Stimulated activated CD4-positive, alpha-beta T cell treated with anti-CD3 and anti-CD28 coated beads, Interleukin-4, amount 100 ng/mL, for 48 hours (primary cell): ENCODE data around the gene UNC5B.
A peak's percentile ranks its signal among the peaks of the same experiment; 100 is the strongest.
"Not testable (repeated sequence)": the region's sequence is repeated elsewhere in the genome, so short reads cannot be mapped to it uniquely, and the experiment has no call there.

Experiments
- DNase-seq, 2 donors: peaks; one replicate each; pipeline ENCODE4 v3.0.0-alpha.2; 2020; ENCODE audit warnings: low read depth in 2 of 2

Gene UNC5B

GRCh38 chr10:71268247-71268691 is 55.9 kb downstream of the UNC5B start:
- no peak for DNase-seq

- DNase-seq: no peak
These were observed 56.4 kb downstream of the UNC5B start for GRCh38 chr10:71268758-71269157.

DNA sequence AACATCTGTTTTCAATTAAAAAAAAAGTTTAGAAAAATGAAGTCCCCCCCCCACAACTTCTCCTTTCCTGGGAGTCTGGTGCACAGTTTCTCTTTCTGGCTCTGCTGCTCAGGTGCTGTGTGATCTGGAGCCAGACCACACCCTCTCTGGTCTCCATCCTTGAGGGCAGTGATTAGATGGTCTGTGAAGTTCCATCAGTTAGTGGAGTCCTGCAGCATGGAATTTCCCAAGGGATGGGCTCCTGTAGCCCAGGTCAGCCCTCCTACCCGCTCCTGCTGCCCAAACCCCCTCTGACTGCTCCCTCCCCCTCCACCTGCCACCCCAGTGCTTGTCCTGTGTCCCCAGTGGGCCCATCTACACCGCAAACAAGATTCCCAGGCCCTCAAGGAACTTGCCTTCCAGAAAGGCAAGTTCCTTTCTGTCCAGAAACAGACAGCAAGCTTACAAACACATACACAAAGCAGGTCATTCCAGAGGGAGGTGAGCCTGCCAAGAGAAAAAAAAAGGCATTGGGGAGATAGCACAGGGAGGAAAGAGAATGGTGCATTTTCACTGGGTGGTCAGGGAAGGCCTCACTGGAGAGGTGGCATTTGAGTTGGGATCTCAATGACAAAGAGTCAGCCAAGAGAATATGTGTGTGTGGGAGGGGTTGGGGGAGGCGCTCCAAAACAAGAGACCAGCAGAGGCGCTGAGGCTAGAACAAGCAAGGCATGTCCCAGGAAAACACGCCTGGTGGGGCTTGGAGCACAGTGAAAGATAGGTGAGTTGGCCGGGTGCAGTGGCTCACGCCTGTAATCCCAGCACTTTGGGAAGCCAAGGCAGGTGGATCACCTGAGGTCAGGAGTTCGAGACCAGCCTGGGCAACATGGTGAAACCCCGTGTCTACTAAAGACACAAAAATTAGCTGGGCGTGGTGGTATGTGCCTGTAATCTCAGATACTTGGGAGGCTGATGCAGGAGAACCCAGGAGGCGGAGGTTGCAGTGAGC is 57.2 kb downstream of the UNC5B start:
- DNase-seq: no peak

DNA sequence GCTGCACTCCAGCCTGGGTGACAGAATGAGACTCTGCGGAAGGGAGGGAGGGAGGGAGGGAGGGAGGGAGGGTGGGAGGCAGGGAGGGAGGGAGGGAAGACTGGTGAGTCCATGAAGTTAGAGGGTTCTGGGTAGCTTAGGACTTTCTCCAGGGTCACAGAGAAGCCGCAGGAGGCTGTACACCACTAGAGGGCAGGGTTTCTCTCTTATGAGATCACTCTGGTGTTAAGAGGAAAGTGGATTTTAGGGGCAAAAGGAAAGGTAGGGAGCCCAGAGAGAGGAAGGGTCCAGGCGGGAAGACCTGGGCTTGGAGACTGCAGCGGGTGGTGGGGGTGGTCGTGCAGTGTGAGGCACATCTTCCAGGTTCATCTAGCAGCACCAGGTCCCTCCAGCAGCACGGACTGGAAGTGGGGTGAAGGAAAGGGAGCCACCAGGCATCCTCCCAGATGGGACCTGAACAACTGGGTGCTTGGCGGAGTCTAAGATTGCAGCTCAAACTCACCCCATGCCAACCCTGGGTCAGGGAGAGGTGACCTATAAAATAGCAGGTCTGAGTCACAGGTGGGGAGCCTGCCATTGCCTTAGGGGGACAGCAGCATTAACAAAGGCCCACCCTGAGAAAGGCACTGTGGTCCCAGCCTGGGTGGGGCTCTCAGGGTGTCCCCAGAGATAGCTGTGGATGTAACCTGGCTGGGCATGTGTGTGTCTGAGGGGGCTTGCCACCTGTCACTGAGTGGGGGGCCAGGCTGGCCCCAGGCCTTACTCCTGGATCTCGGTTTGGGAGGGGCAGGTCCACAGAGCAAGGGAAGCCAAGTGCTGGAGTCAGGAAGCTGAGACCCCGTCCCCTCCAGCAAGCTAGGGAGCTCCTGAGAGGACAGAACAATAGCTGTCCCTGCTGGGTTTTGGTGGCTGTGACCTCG is 58.2 kb downstream of the UNC5B start:
- peak; percentile 10 to 29 for DNase-seq

GRCh38 chr10:71271662-71272055 is 59.3 kb downstream of the UNC5B start:
- DNase-seq: no peak

GRCh38 chr10:71272056-71272771 is 59.8 kb downstream of the UNC5B start:
- no peak for DNase-seq

DNA sequence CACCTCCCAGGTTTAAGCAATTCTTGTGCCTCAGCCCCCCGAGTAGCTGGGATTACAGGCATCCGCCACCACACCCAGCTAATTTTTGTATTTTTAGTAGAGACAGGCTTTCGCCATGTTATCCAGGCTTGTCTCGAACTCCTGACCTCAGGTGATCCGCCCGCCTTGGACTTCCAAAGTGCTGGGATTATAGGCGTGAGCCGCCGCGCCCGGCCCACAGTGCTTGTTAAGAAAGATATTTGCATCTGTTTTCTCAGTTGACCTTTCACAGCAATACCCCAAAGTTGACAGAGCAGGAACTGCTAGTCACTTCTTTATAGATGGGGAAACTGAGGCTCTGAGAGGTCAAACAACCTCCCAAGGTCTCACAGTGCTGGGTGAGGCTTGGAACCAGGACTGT is 60.6 kb downstream of the UNC5B start:
- not testable (repeated sequence) for DNase-seq

- no peak for DNase-seq
These were observed 61.1 kb downstream of the UNC5B start for GRCh38 chr10:71273506-71273905.

GRCh38 chr10:71274901-71275796 is 62.8 kb downstream of the UNC5B start:
- no peak for DNase-seq

DNA sequence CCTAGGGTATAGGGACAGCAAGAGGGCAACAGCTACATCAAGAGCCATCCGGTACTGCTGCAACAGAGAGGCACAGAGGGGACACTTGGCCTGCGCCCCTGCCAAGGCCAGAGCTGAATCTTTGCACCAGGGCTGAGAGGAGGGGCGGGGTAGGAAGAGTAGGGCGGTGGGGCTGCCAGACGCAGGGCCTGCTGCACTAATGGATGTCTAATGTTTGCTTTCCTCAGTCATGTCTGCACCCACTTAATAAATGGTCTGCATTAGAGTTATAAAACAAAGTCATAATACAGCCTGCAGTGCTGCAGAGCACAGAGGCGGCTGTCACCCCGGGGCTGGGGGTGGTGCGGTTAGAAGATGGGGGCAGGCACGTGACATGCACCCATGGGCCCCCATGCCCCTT is 64.5 kb downstream of the UNC5B start:
- no peak for DNase-seq

DNA sequence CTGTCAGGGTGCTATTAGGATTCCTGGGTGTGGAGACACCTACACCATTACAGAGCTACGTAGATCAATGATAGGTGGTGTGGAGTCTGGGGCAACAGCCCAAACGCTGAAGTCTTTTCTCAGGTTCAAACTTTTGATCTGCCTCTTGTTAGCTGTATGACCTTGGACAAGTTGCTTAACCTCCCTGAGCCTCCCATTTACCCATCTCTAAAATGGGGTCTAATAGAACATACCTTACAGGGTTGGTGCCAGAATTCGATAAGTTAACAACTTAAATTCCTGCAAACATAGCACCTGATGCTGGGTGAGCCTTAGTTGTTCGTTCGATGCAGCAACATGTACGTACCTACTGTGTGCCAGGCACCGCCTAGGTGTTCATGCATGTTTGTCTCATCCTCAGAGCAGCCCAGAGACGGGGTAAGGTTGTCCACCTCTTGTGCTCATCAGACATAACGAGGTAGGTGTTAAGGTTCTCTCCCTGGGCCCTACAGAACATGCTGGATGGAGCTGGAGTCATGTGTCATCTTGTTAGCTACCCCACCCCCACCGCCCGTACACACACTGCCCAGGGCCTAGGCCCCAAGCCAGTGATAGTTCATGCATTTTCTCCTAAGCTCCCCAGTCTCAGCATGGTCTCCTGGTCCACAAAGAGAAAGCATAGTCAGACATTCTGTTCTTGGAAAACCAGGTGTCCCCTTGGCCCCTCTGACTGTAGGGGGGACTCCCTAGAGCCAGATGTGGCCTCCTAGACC is 65.7 kb downstream of the UNC5B start:
- DNase-seq: no peak

DNA sequence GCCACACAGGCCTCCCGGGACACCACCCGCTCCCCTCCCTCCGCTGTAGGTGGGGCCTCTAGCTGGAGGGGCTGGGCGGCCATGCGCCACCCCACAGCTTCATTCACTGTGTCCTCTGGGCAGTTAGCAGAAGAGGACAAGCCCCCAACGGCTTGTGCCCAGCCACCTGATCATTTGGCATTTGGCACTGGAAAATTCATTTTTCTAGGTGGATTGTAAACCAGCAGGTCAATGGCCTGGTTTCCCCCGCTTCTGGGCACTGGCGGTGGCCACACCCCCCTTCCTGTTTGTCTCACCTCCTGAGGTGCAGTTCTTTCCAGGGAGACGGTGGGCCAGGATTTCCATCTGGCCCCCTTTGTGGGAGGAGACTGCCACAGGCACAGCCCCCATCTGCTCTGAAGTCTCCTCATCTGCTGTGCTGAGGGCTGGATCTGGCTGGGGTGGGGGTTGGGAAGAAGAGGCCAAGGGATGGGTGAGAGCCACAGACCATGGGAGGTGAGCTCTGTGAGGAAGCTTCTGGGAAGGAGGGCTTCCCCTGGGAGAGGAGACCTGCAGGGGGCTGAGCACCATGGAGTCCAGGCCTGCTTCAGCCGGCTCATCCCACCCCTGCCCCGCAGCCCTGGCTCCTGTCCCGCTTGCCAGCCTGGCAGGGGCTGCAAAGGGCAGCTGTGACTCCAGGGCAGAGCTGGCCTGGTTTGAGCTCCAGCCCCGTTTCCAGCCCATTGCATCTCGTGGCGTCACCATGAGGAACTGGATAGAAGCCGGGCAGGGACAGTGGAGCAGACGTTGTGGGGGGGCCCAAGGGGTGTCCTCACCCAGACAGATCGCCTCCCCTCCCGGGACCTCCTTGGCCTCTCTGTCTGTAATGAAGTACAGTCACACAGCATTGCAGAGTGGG is 66.6 kb downstream of the UNC5B start:
- DNase-seq: no peak

GRCh38 chr10:71279590-71280170 is 67.3 kb downstream of the UNC5B start:
- no peak for DNase-seq

DNA sequence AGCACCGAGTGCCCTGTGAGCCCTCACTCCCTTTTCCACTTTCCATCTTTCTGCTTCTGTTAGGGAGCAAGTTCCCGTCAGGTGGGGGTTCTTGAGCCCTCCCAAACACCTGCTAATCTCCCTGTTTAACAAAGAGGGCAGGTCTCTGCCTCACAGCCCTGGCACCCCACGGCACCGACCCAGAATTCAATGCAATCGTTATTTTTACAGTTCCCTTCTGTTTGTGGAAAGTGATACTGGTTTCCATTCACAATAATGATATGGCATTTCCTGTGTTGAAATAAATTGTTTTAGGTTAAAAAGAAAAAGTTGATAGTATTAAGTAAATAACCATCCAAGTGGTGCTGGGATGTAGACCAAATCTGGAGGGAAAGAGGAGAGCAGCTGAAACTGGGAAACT is 67.8 kb downstream of the UNC5B start:
- DNase-seq: no peak

- DNase-seq: no peak
These were observed 68.5 kb downstream of the UNC5B start for GRCh38 chr10:71280825-71281224.

DNA sequence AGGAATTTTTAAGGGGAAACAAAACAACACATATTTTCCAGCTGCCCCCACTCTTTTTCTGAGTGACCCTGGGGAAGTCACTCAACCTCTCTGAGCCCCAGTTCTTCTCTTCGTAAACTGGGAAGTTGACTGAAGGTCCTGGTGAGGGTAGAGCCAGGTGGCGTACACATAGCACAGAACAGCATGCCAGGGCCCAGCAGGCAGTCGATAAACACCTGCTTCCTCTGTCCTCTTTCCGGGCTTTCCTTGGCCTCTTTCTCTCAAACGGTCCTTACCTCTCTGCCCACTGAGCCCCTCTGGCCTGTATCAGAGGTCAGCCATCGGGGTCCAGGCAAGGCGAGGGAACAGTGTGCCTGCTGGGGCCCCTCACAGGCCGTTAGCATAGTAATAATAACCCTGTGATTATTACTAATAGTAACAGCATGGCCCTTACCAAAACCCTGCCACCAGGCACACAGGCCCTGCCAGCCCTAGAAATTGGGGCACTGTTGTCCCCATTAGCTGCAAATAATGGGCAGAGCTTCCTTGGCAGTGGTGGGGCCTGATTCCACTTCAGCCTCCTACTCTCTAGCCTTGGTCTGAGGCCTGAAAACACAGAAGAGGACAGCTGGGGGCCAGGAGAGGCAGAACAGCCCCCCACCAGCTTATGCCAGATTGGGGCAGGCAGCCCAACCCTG is 69.4 kb downstream of the UNC5B start:
- no peak for DNase-seq

- DNase-seq: no peak
These were observed 69.9 kb downstream of the UNC5B start for GRCh38 chr10:71282323-71282680.

GRCh38 chr10:71283410-71283809 is 71.0 kb downstream of the UNC5B start:
- DNase-seq: no peak
